LNCAP (cell line): ENCODE results near the gene MTFP1.

Experiments used
- CTCF ChIP-seq: fragments of 450-650 bp; IDR thresholded peaks from 2 replicates; pipeline ENCODE4 v1.5.1; 2017; ENCODE audit warnings: mild to moderate bottlenecking

MTFP1 gene

GRCh38 chr22:30386960-30387827, 38.4 kb upstream of the MTFP1 start, which contains the start of gene RNF215:
Gene RNF215, minus strand, starts transcription at chr22:30387411. Its CDS starts 98 bp downstream, at chr22:30387313.
- peak; percentile 94 for TF ChIP-seq CTCF

GRCh38 chr22:30390974-30391691, 34.4 kb upstream of the MTFP1 start:
- peak; percentile 80 for TF ChIP-seq CTCF

GRCh38 chr22:30392661-30393321, 32.8 kb upstream of the MTFP1 start:
- TF ChIP-seq CTCF = no peak

GRCh38 chr22:30393322-30393680, 32.3 kb upstream of the MTFP1 start:
- TF ChIP-seq CTCF = no peak

- TF ChIP-seq CTCF = no peak
These were observed 31.7 kb upstream of the MTFP1 start for GRCh38 chr22:30393885-30394284.

- TF ChIP-seq CTCF = no peak
These were observed 28.5 kb upstream of the MTFP1 start, which contains the start of gene SEC14L2 for GRCh38 chr22:30396871-30397655. Gene SEC14L2, plus strand, starts transcription at chr22:30397018. Its CDS starts 99 bp downstream, at chr22:30397117.
